CD14-positive monocyte (primary cell): Measurements from ENCODE around the gene USP54. TPM values are rescaled to one million over a fixed set of nuclear protein-coding genes. Genes with fewer than 3 reads are reported as not detected.

ENCODE experiments used
- DNase-seq, 3 donors: peaks; one replicate each; pipeline ENCODE4 v3.0.0-alpha.2; 2011 to 2022
- H2AFZ ChIP-seq: 2 replicates; pipeline ENCODE4 v1.6.0; 2012; ENCODE audit warnings: mild to moderate bottlenecking, low read depth, low read length, inconsistent platforms; ENCODE audit not compliant: insufficient read depth, poor library complexity, severe bottlenecking
- H3K27ac ChIP-seq, 2 donors: 1 replicate in 1 of 2; 2 replicates in 1 of 2; pipeline ENCODE4 v1.5.1; 2012 to 2013; ENCODE audit warnings: low read length in 2 of 2, control low read depth in 1 of 2, inconsistent platforms in 1 of 2, low read depth in 1 of 2, mild to moderate bottlenecking in 1 of 2
- H3K27me3 ChIP-seq, 2 donors: one replicate each; pipeline versions ENCODE4 v1.6.0 to v1.6.1; 2011 to 2013; ENCODE audit warnings: low read length in 2 of 2; ENCODE audit not compliant: control insufficient read depth in 2 of 2, insufficient read depth in 2 of 2
- H3K36me3 ChIP-seq, 2 donors: replicated peaks in 1 of 2; 1 replicate in 1 of 2; 2 replicates in 1 of 2; pipeline versions ENCODE4 v1.5.1 to v1.6.1; 2012 to 2013; ENCODE audit warnings: low read length in 2 of 2, control low read depth in 1 of 2, inconsistent platforms in 1 of 2, mild to moderate bottlenecking in 1 of 2; ENCODE audit not compliant: insufficient read depth in 2 of 2, control insufficient read depth in 1 of 2
- H3K4me1 ChIP-seq, 2 donors: 1 replicate in 1 of 2; 2 replicates in 1 of 2; pipeline versions ENCODE4 v1.5.1 to v1.6.1; 2012 to 2013; ENCODE audit warnings: low read length in 2 of 2, control low read depth in 1 of 2, inconsistent platforms in 1 of 2, mild to moderate bottlenecking in 1 of 2, moderate library complexity in 1 of 2; ENCODE audit not compliant: insufficient read depth in 2 of 2, control insufficient read depth in 1 of 2
- H3K4me2 ChIP-seq: replicated peaks from 2 replicates; pipeline ENCODE3; 2012; ENCODE audit warnings: low read length, moderate library complexity, mild to moderate bottlenecking; ENCODE audit not compliant: poor library complexity, severe bottlenecking; ENCODE audit errors: extremely low read depth
- H3K4me3 ChIP-seq, 3 experiments: fragments of 200-600 bp in 1 of 3; sonication (generic) in 1 of 3; replicated peaks in 1 of 3; 1 replicate in 2 of 3; 2 replicates in 1 of 3; pipeline ENCODE4 v1.5.1; 2011 to 2013; ENCODE audit warnings: low read length in 3 of 3, mild to moderate bottlenecking in 3 of 3, control low read depth in 2 of 3, low read depth in 2 of 3, inconsistent platforms in 1 of 3, moderate library complexity in 1 of 3
- H3K79me2 ChIP-seq: 2 replicates; pipeline ENCODE4 v1.6.0; 2012; ENCODE audit warnings: mild to moderate bottlenecking, control low read depth, inconsistent platforms, low read length, moderate library complexity; ENCODE audit not compliant: insufficient read depth
- H3K9ac ChIP-seq: 2 replicates; pipeline ENCODE4 v1.6.0; 2017; ENCODE audit warnings: low read length, mild to moderate bottlenecking; ENCODE audit not compliant: insufficient read depth, poor library complexity, severe bottlenecking
- H3K9me3 ChIP-seq, 2 donors: replicated peaks in 1 of 2; 1 replicate in 1 of 2; 2 replicates in 1 of 2; pipeline versions ENCODE4 v1.5.1 to v1.6.1; 2012 to 2013; ENCODE audit warnings: low read length in 2 of 2, control low read depth in 1 of 2; ENCODE audit not compliant: control insufficient read depth in 1 of 2, insufficient read depth in 1 of 2
- H4K20me1 ChIP-seq: 2 replicates; pipeline ENCODE4 v1.6.0; 2012; ENCODE audit warnings: mild to moderate bottlenecking, low read length, control low read depth, moderate library complexity; ENCODE audit not compliant: insufficient read depth
- H3K27ac Mint-ChIP-seq, 7 donors: one replicate each; pipeline ENCODE4 v1.8.0; 2020; ENCODE audit warnings: mild to moderate bottlenecking in 7 of 7, mixed read lengths in 7 of 7, moderate library complexity in 6 of 7, inconsistent platforms in 2 of 7
- H3K27me3 Mint-ChIP-seq, 3 donors: one replicate each; pipeline ENCODE4 v1.8.0; 2021 to 2022; ENCODE audit warnings: low read depth in 3 of 3, mild to moderate bottlenecking in 3 of 3, mixed read lengths in 3 of 3, moderate library complexity in 3 of 3, inconsistent platforms in 1 of 3
- H3K36me3 Mint-ChIP-seq, 2 donors: one replicate each; pipeline ENCODE4 v1.8.0; 2020; ENCODE audit warnings: mixed read lengths in 2 of 2, inconsistent platforms in 1 of 2, mild to moderate bottlenecking in 1 of 2
- H3K4me1 Mint-ChIP-seq: one replicate; pipeline ENCODE4 v1.8.0; 2020; ENCODE audit warnings: mild to moderate bottlenecking, mixed read lengths
- H3K4me3 Mint-ChIP-seq, 2 donors: one replicate each; pipeline ENCODE4 v1.8.0; 2020; ENCODE audit warnings: mild to moderate bottlenecking in 2 of 2, mixed read lengths in 2 of 2, moderate library complexity in 1 of 2
- H3K9me3 Mint-ChIP-seq, 7 donors: one replicate each; pipeline ENCODE4 v1.8.0; 2020 to 2022; ENCODE audit warnings: mixed read lengths in 7 of 7, mild to moderate bottlenecking in 6 of 7, moderate library complexity in 6 of 7, inconsistent platforms in 2 of 7
- WGBS: methylation state at CpG from one replicate; pipeline ENCODE4 v1.1.5; 2013; ENCODE audit warnings: missing lambda C conversion rate; ENCODE audit not compliant: insufficient coverage; 5-methylcytosine and 5-hydroxymethylcytosine counted together
- intact Hi-C, 2 donors: fragments of 100-400 bp; cut with micrococcal nuclease; formaldehyde crosslinking; loops; one replicate each; pipeline versions ENCODE4 v1.15.0 to v1.15.1; 2023
- polyA plus RNA-seq, 3 donors: library from polyadenylated mRNA; depleted of rRNA in 1 of 3; unstranded in 2 of 3; stranded (reverse) in 1 of 3; fragments of 300-500 nt in 2 of 3; fragments of >200 nt in 1 of 3; fragmentation: Illumina TruSeq in 2 of 3; gene quantifications; 1 replicate in 2 of 3; 2 replicates in 1 of 3; pipeline ENCODE4 v1.2.3, GENCODE V29; 2012 to 2021
- TF ChIP-seq, protein P1 (sequence below): fragments of 200-600 bp; IDR thresholded peaks from one replicate; pipeline ENCODE4 v1.8.0; 2022; ENCODE audit warnings: antibody characterized with exemption, mild to moderate bottlenecking

Gene USP54
- polyA plus RNA-seq, 3 donors: 0.28 to 2.4 (median 0.55) TPM

DNA sequence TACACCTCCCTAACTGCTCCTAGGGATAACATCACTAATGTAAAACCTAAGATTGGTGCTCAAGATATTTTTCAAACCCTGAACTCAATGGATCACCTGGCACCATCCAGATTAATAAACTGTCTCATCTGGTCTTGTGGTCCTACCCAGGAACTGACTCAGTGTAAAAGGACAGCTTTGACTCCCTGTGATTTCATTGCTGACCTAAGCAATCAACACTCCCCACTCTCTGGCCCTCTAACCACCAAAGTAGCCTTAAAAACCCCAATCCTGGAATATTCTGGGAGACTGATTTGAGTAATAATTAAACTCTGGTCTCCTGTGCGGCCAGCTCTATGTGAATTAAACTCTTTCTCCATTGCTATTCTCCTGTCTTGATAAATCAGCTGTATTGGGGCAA is 6.2 kb upstream of the USP54 start:
- WGBS: no CpG with 5 or more reads among the region's 1 CpG
- no peak overlapping the region for H3K4me3 Mint-ChIP-seq
- DNase-seq: no peak
- H3K36me3 Mint-ChIP-seq: no peaks in the 10 kb centered on the region
- no peaks in the 10 kb centered on the region for H3K79me2 ChIP-seq
- H3K4me2 ChIP-seq: no peak overlapping the region
- no peaks in the 10 kb centered on the region for H3K27me3 Mint-ChIP-seq
- no peaks in the 10 kb centered on the region for H3K4me1 ChIP-seq
- H2AFZ ChIP-seq: no peak overlapping the region
- TF ChIP-seq, protein P1, sequence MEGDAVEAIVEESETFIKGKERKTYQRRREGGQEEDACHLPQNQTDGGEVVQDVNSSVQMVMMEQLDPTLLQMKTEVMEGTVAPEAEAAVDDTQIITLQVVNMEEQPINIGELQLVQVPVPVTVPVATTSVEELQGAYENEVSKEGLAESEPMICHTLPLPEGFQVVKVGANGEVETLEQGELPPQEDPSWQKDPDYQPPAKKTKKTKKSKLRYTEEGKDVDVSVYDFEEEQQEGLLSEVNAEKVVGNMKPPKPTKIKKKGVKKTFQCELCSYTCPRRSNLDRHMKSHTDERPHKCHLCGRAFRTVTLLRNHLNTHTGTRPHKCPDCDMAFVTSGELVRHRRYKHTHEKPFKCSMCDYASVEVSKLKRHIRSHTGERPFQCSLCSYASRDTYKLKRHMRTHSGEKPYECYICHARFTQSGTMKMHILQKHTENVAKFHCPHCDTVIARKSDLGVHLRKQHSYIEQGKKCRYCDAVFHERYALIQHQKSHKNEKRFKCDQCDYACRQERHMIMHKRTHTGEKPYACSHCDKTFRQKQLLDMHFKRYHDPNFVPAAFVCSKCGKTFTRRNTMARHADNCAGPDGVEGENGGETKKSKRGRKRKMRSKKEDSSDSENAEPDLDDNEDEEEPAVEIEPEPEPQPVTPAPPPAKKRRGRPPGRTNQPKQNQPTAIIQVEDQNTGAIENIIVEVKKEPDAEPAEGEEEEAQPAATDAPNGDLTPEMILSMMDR: no peak
- peaks cover 3% of the 10 kb centered on the region for H3K4me1 Mint-ChIP-seq
- H3K9me3 Mint-ChIP-seq: peaks cover 0 to 4% (median 0%) of the 10 kb centered on the region in 7 donors
- no peak overlapping the region for H3K9ac ChIP-seq
- H4K20me1 ChIP-seq: no peaks in the 10 kb centered on the region
- intact Hi-C loops: no loop called here
- H3K9me3 ChIP-seq: no peaks in the 10 kb centered on the region
- H3K36me3 ChIP-seq: no peaks in the 10 kb centered on the region
- H3K27ac Mint-ChIP-seq: no peak overlapping the region
- H3K27me3 ChIP-seq: no peaks in the 10 kb centered on the region
- no peak overlapping the region for H3K4me3 ChIP-seq
- no peak overlapping the region for H3K27ac ChIP-seq

DNA sequence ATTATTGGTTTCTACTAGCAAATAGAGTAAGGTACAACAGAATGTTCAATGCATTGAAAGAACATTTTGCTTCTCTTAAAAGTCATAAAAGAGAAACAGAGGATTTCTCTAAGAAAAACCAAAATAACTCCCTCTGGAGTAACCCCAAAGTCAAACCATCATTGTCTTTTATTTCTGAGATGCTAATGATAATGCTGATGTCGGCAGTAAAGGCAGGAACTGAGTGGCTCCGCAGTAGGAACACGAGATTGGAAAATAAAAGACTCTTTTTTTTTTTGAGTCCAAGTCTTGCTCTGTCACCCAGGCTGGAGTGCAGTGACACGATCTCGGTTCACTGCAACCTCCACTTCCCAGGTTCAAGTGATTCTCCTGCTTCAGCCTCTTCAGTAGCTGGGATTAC is 2.7 kb upstream of the USP54 start:
- H3K9me3 ChIP-seq: no peaks in the 10 kb centered on the region
- TF ChIP-seq, protein P1: no peak
- no peak overlapping the region for H3K4me2 ChIP-seq
- WGBS: 100% methylated on average over 3 of the region's 5 CpGs
- no peaks in the 10 kb centered on the region for H3K79me2 ChIP-seq
- no peaks in the 10 kb centered on the region for H3K27me3 Mint-ChIP-seq
- H3K4me1 ChIP-seq: peaks cover 11 to 15% of the 10 kb centered on the region in 2 donors
- peaks cover 15% of the 10 kb centered on the region for H3K4me1 Mint-ChIP-seq
- no peaks in the 10 kb centered on the region for H3K27me3 ChIP-seq
- no peaks in the 10 kb centered on the region for H3K9me3 Mint-ChIP-seq
- no peaks in the 10 kb centered on the region for H4K20me1 ChIP-seq
- H3K4me3 Mint-ChIP-seq: no peak overlapping the region
- H3K36me3 ChIP-seq: no peaks in the 10 kb centered on the region
- no peak overlapping the region for H2AFZ ChIP-seq
- no peak for DNase-seq
- peak overlapping the region in 1 of 7 donors; percentile 60 for H3K27ac Mint-ChIP-seq
- H3K9ac ChIP-seq: no peak overlapping the region
- H3K36me3 Mint-ChIP-seq: no peaks in the 10 kb centered on the region
- no peak overlapping the region for H3K4me3 ChIP-seq
- intact Hi-C loops: no loop called here
- H3K27ac ChIP-seq: no peak overlapping the region
